Measurements from ENCODE around the gene SPEM3.

- TF ChIP-seq CTCF (IDR thresholded peaks at IDR 0.05) (no peak), POLR2A (IDR thresholded peaks at IDR 0.05) (no peak), POLR2AphosphoS5 (IDR thresholded peaks at IDR 0.05) (no peak), EP300 (IDR thresholded peaks at IDR 0.05; ENCODE audit: low read depth) (no peak)
Measured at GRCh38 chr17:7379134-7379533, 49.5 kb upstream of the SPEM3 start.
